Stimulated activated naive CD8-positive, alpha-beta T cell treated with anti-CD3 and anti-CD28 coated beads, Interleukin-15, Interleukin-2, amounts not matched to agents 100 U/mL and 50 U/mL, for 24 hours (primary cell): Measurements from ENCODE around the gene ATXN7.

ENCODE experiments used
- ATAC-seq: fragments of 150-1000 bp; cut with Tn5 transposase; one replicate; pipeline ENCODE4 v1.10.0; 2021
- DNase-seq: peaks from one replicate; pipeline ENCODE4 v3.0.0; 2021

The ATXN7 gene

DNA sequence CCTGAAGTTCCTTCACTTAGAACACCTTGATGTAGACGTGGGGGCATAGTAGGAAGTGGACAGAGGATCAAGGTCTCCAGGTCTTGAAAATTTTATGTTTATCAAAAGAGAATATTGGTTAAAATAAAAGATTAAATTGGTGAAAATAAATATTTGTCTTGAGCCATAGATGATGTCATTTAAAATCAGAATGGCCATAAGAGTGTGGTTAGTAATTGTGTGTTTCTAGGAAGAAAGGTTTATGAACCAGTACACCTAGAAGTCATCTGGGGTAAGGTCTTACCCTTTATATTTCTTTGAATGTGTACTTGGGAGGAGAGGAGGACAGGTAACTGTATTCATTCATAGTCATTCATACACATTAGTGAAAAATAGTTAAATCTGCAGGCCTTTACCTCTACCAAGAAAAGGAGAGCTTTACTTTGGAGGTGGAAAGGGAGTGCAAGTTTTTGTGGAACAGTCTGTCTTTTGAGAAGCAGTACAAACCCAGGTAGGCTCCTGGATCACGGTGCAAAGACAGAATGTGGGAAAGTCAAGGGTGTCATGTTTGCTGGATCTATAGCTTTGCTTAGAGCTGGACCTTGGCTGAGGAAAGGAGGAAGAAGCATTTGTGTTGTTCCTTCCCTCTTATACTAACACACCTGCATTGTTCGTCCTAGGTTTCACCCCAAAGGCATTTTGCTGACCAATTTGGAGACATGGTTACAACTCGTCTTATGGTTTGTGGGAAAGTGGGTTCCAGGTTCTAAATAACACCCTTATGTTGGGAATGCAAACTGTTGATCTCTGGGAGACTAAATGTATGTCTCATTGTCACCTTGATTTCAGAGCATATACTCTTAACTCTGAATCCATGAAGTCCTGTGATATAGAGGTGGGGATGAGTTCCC is 42.3 kb downstream of the ATXN7 start:
- no peak for ATAC-seq

GRCh38 chr3:63908081-63908736 is 44.5 kb downstream of the ATXN7 start:
- ATAC-seq = no peak
- DNase-seq = no peak

More for the DNA sequence above, 42.3 kb downstream of the ATXN7 start:
- DNase-seq = no peak

DNA sequence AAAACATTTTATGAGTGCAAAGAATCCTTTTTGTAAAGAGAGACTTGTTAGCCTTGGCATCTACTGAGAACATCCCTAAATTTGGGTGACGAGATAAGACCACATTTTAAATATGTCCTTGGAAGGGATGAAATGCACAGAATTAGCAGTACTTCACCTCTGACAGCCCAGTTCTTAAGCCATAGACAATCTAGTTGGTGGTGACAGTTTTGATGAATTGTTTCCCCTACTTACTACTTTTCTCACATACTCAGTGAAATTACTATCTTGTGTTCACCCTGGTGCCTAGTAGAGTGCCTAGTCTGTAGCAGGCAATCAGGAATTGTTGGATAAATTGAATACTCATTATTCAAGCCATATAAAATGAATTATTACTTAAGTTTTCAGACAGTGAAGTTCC is 45.1 kb downstream of the ATXN7 start:
- no peak for ATAC-seq
- DNase-seq = no peak

- ATAC-seq (no peak), DNase-seq (no peak)
Measured at GRCh38 chr3:63909431-63909830, 45.8 kb downstream of the ATXN7 start.

- DNase-seq (no peak), ATAC-seq (no peak)
Measured at GRCh38 chr3:63910001-63910400, 46.3 kb downstream of the ATXN7 start.

GRCh38 chr3:63910891-63911290 is 47.2 kb downstream of the ATXN7 start:
- DNase-seq = no peak
- ATAC-seq = no peak

- DNase-seq = no peak
Measured at GRCh38 chr3:63911509-63911872, 47.8 kb downstream of the ATXN7 start.

DNA sequence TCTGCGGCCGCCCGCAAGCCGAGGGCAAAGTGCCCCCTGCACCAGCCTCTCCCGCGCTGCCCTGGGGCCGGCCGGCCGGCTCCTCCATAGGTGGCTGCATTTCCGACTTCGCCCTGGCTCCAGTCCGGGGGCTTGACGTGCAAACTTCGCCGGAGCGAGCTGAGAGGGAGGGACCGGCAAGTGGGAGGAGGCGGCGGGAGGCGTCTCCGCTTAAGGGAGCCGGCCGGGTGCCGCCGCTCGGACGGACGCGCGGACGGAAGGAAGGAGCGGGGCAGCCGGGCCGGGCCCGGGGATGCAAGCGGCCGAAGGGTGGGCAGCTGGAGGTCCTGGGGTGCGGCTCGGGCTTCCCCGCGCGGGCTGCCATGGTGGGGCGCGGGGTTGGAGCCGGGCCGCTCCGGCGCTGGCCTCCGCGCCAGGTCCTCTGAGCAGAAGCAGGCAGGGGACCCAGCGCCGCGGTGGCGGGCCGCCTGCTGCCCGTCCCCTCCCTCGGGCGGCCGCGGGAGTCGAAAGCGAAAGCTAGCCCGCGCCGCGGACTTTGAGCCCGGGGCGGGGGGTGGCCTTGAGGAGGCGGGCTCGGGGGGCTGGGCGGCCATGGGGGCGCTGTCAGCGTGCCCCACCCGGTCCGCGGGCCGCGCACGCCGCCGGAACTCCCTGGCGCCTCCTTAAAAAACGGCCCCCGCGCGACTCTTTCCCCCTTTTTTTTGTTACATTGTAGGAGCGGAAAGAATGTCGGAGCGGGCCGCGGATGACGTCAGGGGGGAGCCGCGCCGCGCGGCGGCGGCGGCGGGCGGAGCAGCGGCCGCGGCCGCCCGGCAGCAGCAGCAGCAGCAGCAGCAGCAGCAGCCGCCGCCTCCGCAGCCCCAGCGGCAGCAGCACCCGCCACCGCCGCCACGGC is 48.5 kb downstream of the ATXN7 start, which contains the start of gene SCAANT1:
Gene SCAANT1, minus strand, starts transcription at position 511 of the 895 bp plus-strand sequence.
- DNase-seq (peak; percentile 82), ATAC-seq (peak; percentile 78)

More at GRCh38 chr3:63911509-63911872, 47.8 kb downstream of the ATXN7 start:
- peak; percentile 19 for ATAC-seq

DNA sequence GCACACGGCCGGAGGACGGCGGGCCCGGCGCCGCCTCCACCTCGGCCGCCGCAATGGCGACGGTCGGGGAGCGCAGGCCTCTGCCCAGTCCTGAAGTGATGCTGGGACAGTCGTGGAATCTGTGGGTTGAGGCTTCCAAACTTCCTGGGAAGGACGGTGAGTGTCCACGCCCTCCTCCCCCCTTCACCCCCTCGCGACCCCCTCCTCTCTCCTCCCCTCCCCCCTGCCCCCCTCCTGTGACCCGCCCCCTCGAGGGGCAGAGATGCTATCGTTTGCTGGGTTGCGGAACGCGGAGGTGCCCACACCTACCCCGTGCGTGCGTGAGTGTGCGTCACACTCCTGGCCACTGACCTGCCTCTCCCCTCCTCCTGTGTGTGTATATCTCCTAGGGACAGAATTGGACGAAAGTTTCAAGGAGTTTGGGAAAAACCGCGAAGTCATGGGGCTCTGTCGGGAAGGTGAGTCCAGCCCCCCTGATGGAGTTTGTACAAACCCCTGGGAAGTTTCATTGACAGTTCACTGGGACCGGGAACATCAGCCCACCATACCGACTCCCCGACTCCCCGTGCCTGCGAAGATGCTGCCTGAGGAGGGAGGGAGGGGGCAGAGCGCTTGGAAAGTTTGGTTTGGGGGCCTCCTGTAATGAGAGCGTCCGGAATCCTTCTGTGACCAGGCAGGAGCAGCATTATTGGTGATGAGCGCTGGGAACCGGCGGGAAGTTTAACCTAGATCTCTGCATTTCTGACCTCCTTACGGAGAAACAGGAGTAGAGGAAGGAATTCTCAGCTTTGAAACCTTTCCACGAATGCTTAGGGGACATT is 49.3 kb downstream of the ATXN7 start:
- ATAC-seq (peak; percentile 48), DNase-seq (peak; percentile 67)

GRCh38 chr3:63914312-63914711 is 50.6 kb downstream of the ATXN7 start:
- ATAC-seq (no peak), DNase-seq (no peak)

DNA sequence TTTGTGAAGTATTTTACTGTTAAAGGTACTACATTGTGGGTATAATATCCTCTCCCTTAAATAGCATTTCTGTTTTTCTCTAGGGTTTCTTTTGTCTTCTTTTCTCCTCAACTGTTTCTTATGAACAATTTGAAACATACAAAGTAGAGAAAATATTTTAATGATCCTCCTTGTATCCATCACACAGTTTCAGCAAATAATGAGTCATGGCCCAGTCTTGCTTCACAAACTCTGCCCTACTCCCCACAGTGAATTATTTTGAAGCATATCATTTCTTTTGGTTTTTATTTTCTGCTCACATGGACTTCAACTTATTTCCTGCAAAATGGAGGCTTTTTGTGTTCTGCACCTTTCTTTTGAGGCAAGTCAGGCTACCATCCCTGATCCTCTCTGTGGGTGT is 54.7 kb downstream of the ATXN7 start:
- no peak for DNase-seq
- no peak for ATAC-seq

GRCh38 chr3:63920001-63920400 is 56.3 kb downstream of the ATXN7 start:
- no peak for ATAC-seq
- DNase-seq = no peak

DNA sequence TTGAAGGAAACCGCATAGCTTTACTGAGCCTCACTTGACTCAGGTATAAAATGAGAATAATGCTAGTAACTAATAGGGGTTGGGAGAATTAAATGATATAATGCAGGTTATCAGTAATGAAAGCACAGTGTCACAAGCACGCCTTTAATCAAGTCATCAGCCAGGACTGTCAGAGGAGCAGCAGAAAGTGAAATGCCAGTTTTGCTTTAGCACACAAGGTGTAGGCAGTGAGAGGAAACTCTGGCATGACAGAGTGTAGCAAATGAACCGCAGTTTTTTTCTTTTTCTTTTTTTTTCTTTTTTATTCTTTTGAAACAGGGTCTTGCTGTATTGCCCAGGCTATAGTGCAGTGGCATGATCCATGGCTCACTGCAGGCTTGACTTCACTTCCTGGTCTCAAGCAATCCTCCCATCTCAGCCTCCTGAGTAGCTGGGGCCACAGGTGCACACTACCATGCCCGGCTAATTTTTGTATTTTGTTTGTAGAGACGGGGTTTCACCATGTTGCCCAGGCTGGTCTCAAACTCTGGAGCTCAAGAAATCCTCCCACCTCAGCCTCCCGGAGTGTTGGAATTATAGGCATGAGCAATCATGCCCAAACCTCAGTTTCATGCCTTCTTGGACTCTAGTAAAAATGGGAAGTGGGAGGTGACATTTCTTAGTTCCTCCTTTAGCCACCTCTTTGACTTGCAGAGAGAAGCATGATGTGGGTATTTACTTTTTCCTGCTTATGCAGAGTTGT is 58.2 kb downstream of the ATXN7 start:
- DNase-seq = no peak
- ATAC-seq = peak; percentile 20

GRCh38 chr3:63922491-63923199 is 59.0 kb downstream of the ATXN7 start:
- DNase-seq = no peak
- no peak for ATAC-seq

DNA sequence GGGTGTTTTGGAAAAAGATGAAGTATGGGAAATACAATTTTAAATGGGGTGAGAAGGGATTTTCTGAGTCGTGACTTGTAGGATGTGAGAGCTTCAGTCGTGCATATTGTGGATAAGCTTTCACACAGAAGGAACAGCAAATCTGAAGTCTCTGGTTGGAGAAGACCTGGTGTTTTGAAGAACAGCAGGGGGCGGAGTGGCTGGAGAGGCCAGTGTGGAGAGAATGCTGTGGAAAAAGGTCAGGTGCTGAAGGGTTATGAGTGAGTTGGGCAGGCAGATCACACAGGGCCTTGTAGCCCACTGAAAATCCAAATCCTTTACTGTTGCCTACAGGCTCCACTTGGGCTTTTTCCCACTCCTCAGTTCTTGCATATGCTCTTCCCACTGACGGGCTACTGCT is 62.6 kb downstream of the ATXN7 start:
- no peak for ATAC-seq

DNA sequence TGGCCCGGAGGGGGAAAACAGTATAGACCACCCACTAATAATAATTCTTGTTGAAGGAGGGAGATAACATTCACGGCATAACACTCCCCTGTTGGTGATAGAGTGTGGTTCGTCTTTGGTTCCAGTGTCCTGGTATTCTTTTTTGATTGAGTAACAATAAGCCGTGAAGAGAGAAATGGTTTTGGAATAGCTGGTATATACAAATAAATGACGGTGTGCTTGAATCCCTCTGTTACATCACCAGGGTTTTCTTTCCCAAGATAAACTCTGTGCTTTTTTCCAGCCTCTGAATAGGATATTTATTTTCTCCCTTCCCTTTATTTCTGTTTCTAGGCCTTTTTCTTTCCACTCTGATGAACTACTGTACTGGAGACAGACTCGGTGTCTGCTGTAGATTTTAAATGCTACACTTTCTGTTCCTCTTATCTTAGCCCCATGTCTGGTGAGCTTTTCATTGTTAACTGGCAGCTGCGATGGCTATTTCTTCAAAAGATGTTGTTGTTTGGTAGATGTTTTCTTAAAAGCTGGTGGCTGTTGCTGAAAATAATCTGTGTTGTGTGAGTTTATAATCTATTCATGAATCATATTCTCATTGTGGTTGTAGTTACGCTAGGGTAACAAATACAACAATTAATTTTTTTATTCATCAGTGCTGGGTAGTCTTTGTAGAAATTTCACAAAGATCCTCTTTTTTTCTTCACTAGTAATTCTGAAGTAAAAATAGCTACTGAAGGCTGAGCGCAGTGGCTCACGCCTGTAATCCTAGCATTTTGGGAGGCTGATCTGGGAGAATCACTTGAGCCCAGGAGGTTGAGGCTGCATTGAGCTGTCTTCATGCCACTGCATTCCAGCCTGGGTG is 64.0 kb downstream of the ATXN7 start:
- no peak for ATAC-seq
- no peak for DNase-seq

More for the DNA sequence above, 62.6 kb downstream of the ATXN7 start:
- DNase-seq = no peak

GRCh38 chr3:63931290-63931689 is 67.6 kb downstream of the ATXN7 start:
- no peak for DNase-seq
- ATAC-seq = no peak

- no peak for ATAC-seq
Measured at GRCh38 chr3:63932509-63933212, 69.0 kb downstream of the ATXN7 start.

More at GRCh38 chr3:63932509-63933212, 69.0 kb downstream of the ATXN7 start:
- DNase-seq = no peak
